Measurements from ENCODE around the gene KRTAP1-1. TPM values are rescaled to one million over a fixed set of nuclear protein-coding genes. Genes with fewer than 3 reads are reported as not detected.
"Not testable (repeated sequence)": the region's sequence is repeated elsewhere in the genome, so short reads cannot be mapped to it uniquely, and the experiment has no call there.

The KRTAP1-1 gene
- total and polyA plus RNA-seq, 2 donors (not counting 1 experiment from before 2014, with no cell fraction given): not detected

DNA sequence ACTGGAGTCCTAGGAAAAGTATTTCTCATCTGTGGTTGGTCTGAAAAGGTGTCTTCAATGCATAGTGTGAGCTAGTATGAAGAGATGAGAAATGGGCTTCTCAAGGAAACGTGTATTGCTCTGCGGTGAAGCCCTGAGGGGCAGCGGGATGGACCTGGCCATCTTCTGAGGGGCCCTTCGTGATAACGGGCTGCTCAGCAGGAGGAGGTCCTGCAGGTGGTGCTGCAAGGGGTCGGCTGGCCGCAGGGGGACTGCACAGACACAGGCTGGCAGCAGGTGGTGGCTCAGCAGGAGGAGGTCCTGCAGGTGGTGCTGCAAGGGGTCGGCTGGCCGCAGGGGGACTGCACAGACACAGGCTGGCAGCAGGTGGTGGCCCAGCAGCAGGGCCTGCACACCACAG lies 13.3 kb upstream of the KRTAP1-1 start:
- POLR2A ChIA-PET; H3K4me1 ChIP-seq (ENCODE audit: control insufficient read depth in 2 of 2, insufficient read depth in 2 of 2, low read length in 2 of 2); H3K27ac Mint-ChIP-seq; H3K27ac ChIP-seq (ENCODE audit: low read length in 2 of 2); DNase-seq; H3K9me3 ChIP-seq (ENCODE audit: control extremely low read depth in 1 of 3, control insufficient read depth in 2 of 3, insufficient read depth in 1 of 3, low read length in 2 of 3); H3K27me3 ChIP-seq (replicated peaks in 1 of 4; ENCODE audit: control extremely low read depth in 1 of 4, control insufficient read depth in 3 of 4, insufficient read depth in 4 of 4, low read length in 3 of 4); ATAC-seq (ENCODE audit: low read depth); H3K36me3 ChIP-seq (replicated peaks in 1 of 2; ENCODE audit: control extremely low read depth in 1 of 2, control insufficient read depth in 1 of 2, extremely low read depth in 1 of 2, insufficient read depth in 2 of 2, low read length in 1 of 2); H3K9me3 Mint-ChIP-seq (ENCODE audit: insufficient read depth); H4K20me1 ChIP-seq (ENCODE audit: control insufficient read depth, insufficient read depth, low read length, poor library complexity, severe bottlenecking); intact Hi-C loops (cut with micrococcal nuclease); H3K9ac ChIP-seq (ENCODE audit: low read length); H3K4me3 Mint-ChIP-seq; H3K4me2 ChIP-seq (replicated peaks; ENCODE audit: low read depth, low read length, poor library complexity, severe bottlenecking); H3K4me1 Mint-ChIP-seq; H2AFZ ChIP-seq (ENCODE audit: insufficient read depth, low read depth, low read length, poor library complexity, severe bottlenecking); H3K79me2 ChIP-seq (ENCODE audit: control insufficient read depth, insufficient read depth, low read length); CTCF ChIA-PET; H3K4me3 ChIP-seq (ENCODE audit: control extremely low read depth in 1 of 5, extremely low read depth in 1 of 5, insufficient read depth in 1 of 5, low read depth in 2 of 5, low read length in 4 of 5): not testable (repeated sequence)
- WGBS (ENCODE audit: insufficient coverage): 94% methylated on average over 3 of the region's 9 CpGs
- peaks cover 50% of the 10 kb centered on the region for H3K27me3 Mint-ChIP-seq

DNA sequence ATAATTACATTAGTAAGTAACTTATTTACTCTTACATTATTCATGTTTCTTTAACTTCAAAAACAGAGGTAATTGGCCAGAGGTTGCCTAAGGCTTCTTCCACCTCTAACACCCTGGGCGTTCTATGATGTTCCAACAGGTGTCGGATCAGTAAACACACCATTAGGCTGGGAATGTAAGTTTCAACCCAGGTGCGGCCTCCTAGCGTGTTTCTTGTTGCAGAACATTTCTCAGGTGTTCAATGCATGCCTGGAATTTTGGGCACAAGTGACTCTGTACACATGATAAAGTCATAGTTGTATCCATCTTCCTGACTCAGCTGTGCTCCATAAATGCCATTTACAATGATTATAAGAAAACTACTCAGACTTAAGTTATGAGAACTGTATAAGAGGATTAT lies 12.8 kb upstream of the KRTAP1-1 start:
- no peak overlapping the region for H3K27ac ChIP-seq (ENCODE audit: low read length in 2 of 2)
- H3K9ac ChIP-seq (ENCODE audit: low read length): no peak overlapping the region
- CTCF ChIA-PET: no interaction called here
- DNase-seq: no peak
- no peak overlapping the region for H3K4me3 Mint-ChIP-seq
- no peak overlapping the region for H3K27ac Mint-ChIP-seq
- TF ChIP-seq EZH2 (IDR thresholded peaks at IDR 0.05; ENCODE audit: borderline replicate concordance, insufficient read depth, low read depth, low read length, poor library complexity, severe bottlenecking): no peak
- TF ChIP-seq, protein P1, sequence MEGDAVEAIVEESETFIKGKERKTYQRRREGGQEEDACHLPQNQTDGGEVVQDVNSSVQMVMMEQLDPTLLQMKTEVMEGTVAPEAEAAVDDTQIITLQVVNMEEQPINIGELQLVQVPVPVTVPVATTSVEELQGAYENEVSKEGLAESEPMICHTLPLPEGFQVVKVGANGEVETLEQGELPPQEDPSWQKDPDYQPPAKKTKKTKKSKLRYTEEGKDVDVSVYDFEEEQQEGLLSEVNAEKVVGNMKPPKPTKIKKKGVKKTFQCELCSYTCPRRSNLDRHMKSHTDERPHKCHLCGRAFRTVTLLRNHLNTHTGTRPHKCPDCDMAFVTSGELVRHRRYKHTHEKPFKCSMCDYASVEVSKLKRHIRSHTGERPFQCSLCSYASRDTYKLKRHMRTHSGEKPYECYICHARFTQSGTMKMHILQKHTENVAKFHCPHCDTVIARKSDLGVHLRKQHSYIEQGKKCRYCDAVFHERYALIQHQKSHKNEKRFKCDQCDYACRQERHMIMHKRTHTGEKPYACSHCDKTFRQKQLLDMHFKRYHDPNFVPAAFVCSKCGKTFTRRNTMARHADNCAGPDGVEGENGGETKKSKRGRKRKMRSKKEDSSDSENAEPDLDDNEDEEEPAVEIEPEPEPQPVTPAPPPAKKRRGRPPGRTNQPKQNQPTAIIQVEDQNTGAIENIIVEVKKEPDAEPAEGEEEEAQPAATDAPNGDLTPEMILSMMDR (IDR thresholded peaks at IDR 0.05): no peak
- no peaks in the 10 kb centered on the region for H3K4me1 Mint-ChIP-seq
- H3K36me3 ChIP-seq (replicated peaks in 1 of 2; ENCODE audit: control extremely low read depth in 1 of 2, control insufficient read depth in 1 of 2, extremely low read depth in 1 of 2, insufficient read depth in 2 of 2, low read length in 1 of 2): no peaks in the 10 kb centered on the region
- POLR2A ChIA-PET: no interaction called here
- H3K9me3 ChIP-seq (ENCODE audit: control extremely low read depth in 1 of 3, control insufficient read depth in 2 of 3, insufficient read depth in 1 of 3, low read length in 2 of 3): peaks cover 0 to 2% (median 1%) of the 10 kb centered on the region in 3 donors
- H2AFZ ChIP-seq (ENCODE audit: insufficient read depth, low read depth, low read length, poor library complexity, severe bottlenecking): no peak overlapping the region
- no peak overlapping the region for H3K4me3 ChIP-seq (ENCODE audit: control extremely low read depth in 1 of 5, extremely low read depth in 1 of 5, insufficient read depth in 1 of 5, low read depth in 2 of 5, low read length in 4 of 5)
- no peaks in the 10 kb centered on the region for H3K27me3 ChIP-seq (replicated peaks in 1 of 4; ENCODE audit: control extremely low read depth in 1 of 4, control insufficient read depth in 3 of 4, insufficient read depth in 4 of 4, low read length in 3 of 4)
- H3K4me1 ChIP-seq (ENCODE audit: control insufficient read depth in 2 of 2, insufficient read depth in 2 of 2, low read length in 2 of 2): no peaks in the 10 kb centered on the region
- no peak for ATAC-seq (ENCODE audit: low read depth)
- no peaks in the 10 kb centered on the region for H4K20me1 ChIP-seq (ENCODE audit: control insufficient read depth, insufficient read depth, low read length, poor library complexity, severe bottlenecking)
- H3K4me2 ChIP-seq (replicated peaks; ENCODE audit: low read depth, low read length, poor library complexity, severe bottlenecking): no peak overlapping the region
- peaks cover 46% of the 10 kb centered on the region for H3K27me3 Mint-ChIP-seq
- intact Hi-C loops (cut with micrococcal nuclease): no loop called here
- no peaks in the 10 kb centered on the region for H3K9me3 Mint-ChIP-seq (ENCODE audit: insufficient read depth)
- no peaks in the 10 kb centered on the region for H3K79me2 ChIP-seq (ENCODE audit: control insufficient read depth, insufficient read depth, low read length)
- 90% methylated on average over 4 of the region's 4 CpGs for WGBS (ENCODE audit: insufficient coverage)

Measured in B cell (primary cell).